Measurements from ENCODE around the gene RCSD1.

RCSD1 gene

GRCh38 chr1:167667536-167667935 lies 37.5 kb downstream of the RCSD1 start:
- 0 out of 2 replicates have a peak, but pooled peaks cover 2% of the 10 kb centered on the region for H3F3A ChIP-seq (ENCODE audit: control insufficient read depth, insufficient read depth)
- no peaks in the 10 kb centered on the region for H3K9me2 ChIP-seq (replicated peaks; ENCODE audit: control insufficient read depth, low read length)
- no peak for TF ChIP-seq CTCF (IDR thresholded peaks at IDR 0.05; ENCODE audit: low read depth, low read length, poor library complexity, severe bottlenecking)
- TF ChIP-seq EZH2phosphoT487 (IDR thresholded peaks at IDR 0.05; ENCODE audit: borderline replicate concordance, low read length), result no peak
- H4K20me1 ChIP-seq (ENCODE audit: control insufficient read depth, insufficient read depth, low read depth, low read length), result peaks cover 7% of the 10 kb centered on the region
- H3K4me3 ChIP-seq (ENCODE audit: low read length), result no peak overlapping the region
- peaks cover 45% of the 10 kb centered on the region for H3K4me1 ChIP-seq (ENCODE audit: control insufficient read depth, low read length)
- no peaks in the 10 kb centered on the region for H3K27me3 ChIP-seq (ENCODE audit: control insufficient read depth, low read length)
- H3K36me3 ChIP-seq (ENCODE audit: control insufficient read depth, low read length), result peaks cover 95% of the 10 kb centered on the region
- H3K79me2 ChIP-seq (ENCODE audit: control insufficient read depth, low read length), result peaks cover 96% of the 10 kb centered on the region
- H3K27ac ChIP-seq (ENCODE audit: low read depth, low read length), result no peak overlapping the region
- H3K9me3 ChIP-seq (ENCODE audit: control insufficient read depth, insufficient read depth, low read length), result no peaks in the 10 kb centered on the region
- no peak overlapping the region for H3K4me2 ChIP-seq (ENCODE audit: low read length)

- H3K9me3 ChIP-seq (ENCODE audit: control insufficient read depth, insufficient read depth, low read length), result no peaks in the 10 kb centered on the region
- peaks cover 7% of the 10 kb centered on the region for H4K20me1 ChIP-seq (ENCODE audit: control insufficient read depth, insufficient read depth, low read depth, low read length)
- H3K4me1 ChIP-seq (ENCODE audit: control insufficient read depth, low read length), result peaks cover 50% of the 10 kb centered on the region
- peaks cover 95% of the 10 kb centered on the region for H3K36me3 ChIP-seq (ENCODE audit: control insufficient read depth, low read length)
- H3K9me2 ChIP-seq (replicated peaks; ENCODE audit: control insufficient read depth, low read length), result no peaks in the 10 kb centered on the region
- no peak overlapping the region for H3K4me2 ChIP-seq (ENCODE audit: low read length)
- 0 out of 2 replicates have a peak, but pooled peaks cover 2% of the 10 kb centered on the region for H3F3A ChIP-seq (ENCODE audit: control insufficient read depth, insufficient read depth)
- no peaks in the 10 kb centered on the region for H3K27me3 ChIP-seq (ENCODE audit: control insufficient read depth, low read length)
- no peak overlapping the region for H3K27ac ChIP-seq (ENCODE audit: low read depth, low read length)
- H3K79me2 ChIP-seq (ENCODE audit: control insufficient read depth, low read length), result peaks cover 96% of the 10 kb centered on the region
- TF ChIP-seq CTCF (IDR thresholded peaks at IDR 0.05; ENCODE audit: low read depth, low read length, poor library complexity, severe bottlenecking) (no peak), EZH2phosphoT487 (IDR thresholded peaks at IDR 0.05; ENCODE audit: borderline replicate concordance, low read length) (no peak)
- no peak overlapping the region for H3K4me3 ChIP-seq (ENCODE audit: low read length)
These were observed 38.1 kb downstream of the RCSD1 start for GRCh38 chr1:167668108-167668507.

- Histone ChIP-seq H3K27ac (ENCODE audit: low read depth, low read length) (no peak overlapping the region), H3K4me3 (ENCODE audit: low read length) (no peak overlapping the region), H3K9me2 (replicated peaks; ENCODE audit: control insufficient read depth, low read length) (no peaks in the 10 kb centered on the region), H3K4me1 (ENCODE audit: control insufficient read depth, low read length) (peaks cover 60% of the 10 kb centered on the region), H3K9me3 (ENCODE audit: control insufficient read depth, insufficient read depth, low read length) (no peaks in the 10 kb centered on the region), H3K27me3 (ENCODE audit: control insufficient read depth, low read length) (no peaks in the 10 kb centered on the region), H3F3A (ENCODE audit: control insufficient read depth, insufficient read depth) (0 out of 2 replicates have a peak, but pooled peaks cover 2% of the 10 kb centered on the region), H3K36me3 (ENCODE audit: control insufficient read depth, low read length) (peaks cover 95% of the 10 kb centered on the region), H3K79me2 (ENCODE audit: control insufficient read depth, low read length) (peaks cover 96% of the 10 kb centered on the region), H4K20me1 (ENCODE audit: control insufficient read depth, insufficient read depth, low read depth, low read length) (peaks cover 3% of the 10 kb centered on the region), H3K4me2 (ENCODE audit: low read length) (no peak overlapping the region)
- TF ChIP-seq EZH2phosphoT487 (IDR thresholded peaks at IDR 0.05; ENCODE audit: borderline replicate concordance, low read length), result no peak
- no peak for TF ChIP-seq CTCF (IDR thresholded peaks at IDR 0.05; ENCODE audit: low read depth, low read length, poor library complexity, severe bottlenecking)
These were observed 39.4 kb downstream of the RCSD1 start for GRCh38 chr1:167669209-167670124.

Data from DOHH2 (cell line).